GM21786 (cell line): Measurements from ENCODE around the gene CDK5RAP2.
"Not testable (repeated sequence)": the region's sequence is repeated elsewhere in the genome, so short reads cannot be mapped to it uniquely, and the experiment has no call there.

ENCODE experiments used
- ATAC-seq: cut with Tn5 transposase; IDR thresholded peaks from one replicate; pipeline ENCODE4 v1.9.1; 2021; ENCODE audit not compliant: unreplicated experiment

CDK5RAP2 gene

DNA sequence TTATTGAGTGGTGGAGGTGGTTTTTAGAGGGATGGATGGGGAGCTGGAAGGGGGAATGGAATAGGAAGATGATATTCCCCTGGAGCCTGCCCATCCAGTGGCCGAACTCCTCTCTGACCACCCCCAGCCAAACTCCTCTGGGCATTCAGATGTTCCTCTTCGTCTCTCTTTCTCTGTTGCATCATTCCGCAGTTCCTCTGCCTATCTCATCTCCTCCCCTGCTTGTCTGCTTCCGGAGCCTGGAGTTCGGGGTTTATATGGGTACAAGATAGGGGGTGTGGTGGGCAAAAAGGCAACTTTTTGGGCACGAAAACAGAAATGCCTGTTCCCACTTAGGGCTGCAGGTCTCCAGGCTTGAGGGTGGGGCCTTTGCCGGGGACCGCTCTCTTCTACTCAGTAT lies 12.2 kb upstream of the CDK5RAP2 start:
- no peak for ATAC-seq

DNA sequence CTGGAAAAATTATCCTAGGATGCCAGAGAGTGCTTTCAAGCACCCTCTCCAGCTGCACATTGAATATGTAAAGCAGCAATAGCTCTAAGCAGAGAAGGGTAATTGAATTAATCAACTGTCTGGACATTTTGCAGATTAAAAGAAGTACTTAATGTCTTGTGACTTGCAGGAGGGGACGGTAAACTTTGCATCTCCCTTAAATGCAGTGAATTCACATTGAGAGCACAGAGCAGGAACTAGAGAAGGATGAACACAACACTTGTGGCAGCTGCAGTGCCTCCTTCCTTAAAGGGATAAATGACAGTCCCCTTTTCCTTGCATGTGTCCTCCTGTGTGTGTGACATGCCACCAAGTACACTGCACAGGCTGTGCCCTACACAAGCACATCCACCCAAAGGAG lies 7.4 kb upstream of the CDK5RAP2 start:
- no peak for ATAC-seq

DNA sequence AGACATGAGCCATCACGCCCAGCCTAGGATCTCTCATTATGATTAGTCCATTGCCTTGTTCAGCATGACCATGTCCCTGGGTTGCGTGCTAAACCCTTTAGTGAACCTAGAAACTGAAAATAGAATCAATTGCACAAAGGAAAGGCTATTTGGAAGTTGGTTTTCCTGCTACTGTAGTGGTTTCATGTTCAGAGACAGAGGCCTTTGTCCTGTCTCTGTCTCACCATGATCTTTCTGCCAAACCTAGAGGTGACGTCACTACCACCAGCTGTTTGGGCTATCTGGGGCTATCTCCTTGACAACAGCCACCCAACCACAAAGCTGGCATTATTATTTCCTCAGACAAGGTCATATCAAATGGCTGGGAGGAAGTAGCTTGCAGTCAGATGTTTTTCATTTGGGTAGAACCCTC lies 4.0 kb upstream of the CDK5RAP2 start:
- peak; percentile 33 for ATAC-seq

DNA sequence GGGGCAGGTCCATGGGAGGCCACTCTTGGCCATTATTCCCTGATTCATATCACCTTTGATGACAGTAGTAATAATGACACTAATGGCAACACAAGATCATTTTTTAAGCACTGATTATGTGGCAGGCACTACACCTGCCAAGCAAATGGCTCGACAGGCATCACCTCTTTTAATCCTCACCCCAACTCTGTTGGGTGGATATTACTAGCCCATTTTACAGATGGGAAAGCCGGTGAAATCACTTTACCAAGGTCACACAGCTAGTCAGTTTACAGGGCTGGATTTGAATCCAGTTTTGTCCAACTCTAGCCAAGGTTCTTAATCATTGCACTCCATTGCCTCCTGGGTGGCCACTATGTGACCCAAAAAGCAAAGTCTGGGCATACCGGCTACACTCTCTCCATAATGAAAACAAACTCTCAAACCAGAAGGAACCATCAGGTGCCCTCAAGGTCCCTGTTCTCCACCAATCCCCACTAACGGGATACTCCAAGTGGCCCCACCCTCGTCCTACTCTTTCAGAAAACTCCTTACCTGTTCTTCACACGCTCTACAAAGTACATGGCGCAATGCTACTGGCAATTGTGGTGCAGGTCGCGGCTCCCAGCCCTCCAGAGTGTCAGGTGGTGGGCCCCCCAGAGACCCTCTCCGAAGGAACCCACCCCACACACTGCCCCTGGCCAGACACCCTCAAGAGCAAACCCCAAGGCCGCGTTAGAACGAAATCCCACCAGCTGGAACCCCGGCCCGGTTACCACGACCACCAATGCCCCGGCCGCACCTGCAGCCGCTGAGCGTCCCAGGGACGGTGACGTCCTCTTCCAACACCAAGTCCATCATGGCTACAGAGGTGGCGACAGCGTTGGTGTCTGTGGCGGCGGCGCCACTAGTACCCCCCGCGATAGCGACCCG lies 572 bp downstream of the CDK5RAP2 start:
- ATAC-seq: peak; percentile 25

DNA sequence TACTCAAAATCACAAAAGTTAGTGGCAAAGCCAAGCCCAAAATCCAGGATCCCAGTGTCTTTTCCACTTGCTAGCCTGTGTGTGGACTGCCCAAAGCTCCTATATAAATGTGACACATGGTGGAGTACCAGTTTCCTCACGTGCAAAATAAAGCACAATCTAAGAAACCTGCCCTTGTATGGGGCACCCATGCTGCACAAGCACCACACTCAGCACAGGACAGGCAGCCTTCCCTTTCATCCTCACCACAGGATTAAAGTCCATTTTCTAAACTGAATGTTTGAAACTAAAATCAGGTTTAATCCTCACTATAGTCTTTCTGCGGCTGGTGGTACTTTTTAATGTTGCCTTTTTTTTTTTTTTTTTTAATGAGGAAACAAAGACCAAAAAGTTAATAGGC lies 5.5 kb downstream of the CDK5RAP2 start:
- no peak for ATAC-seq

DNA sequence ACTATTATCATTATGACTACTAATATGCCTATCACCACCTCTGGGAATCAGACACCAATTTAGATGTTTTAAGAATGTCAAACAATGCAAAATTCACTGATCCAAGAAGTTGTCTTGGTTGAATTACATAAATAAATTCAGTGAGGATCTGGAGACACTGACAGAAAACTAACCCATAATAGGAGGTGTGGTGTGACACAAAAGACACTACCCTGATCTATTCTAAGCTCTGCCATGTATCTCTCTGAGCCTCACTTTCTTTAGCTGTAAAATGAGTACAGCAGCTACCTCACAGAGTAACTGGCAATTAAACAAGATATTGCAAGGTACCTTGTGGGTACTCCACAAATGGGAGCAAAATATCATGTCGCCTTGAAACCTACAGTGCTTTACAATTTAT lies 7.5 kb downstream of the CDK5RAP2 start:
- no peak for ATAC-seq

DNA sequence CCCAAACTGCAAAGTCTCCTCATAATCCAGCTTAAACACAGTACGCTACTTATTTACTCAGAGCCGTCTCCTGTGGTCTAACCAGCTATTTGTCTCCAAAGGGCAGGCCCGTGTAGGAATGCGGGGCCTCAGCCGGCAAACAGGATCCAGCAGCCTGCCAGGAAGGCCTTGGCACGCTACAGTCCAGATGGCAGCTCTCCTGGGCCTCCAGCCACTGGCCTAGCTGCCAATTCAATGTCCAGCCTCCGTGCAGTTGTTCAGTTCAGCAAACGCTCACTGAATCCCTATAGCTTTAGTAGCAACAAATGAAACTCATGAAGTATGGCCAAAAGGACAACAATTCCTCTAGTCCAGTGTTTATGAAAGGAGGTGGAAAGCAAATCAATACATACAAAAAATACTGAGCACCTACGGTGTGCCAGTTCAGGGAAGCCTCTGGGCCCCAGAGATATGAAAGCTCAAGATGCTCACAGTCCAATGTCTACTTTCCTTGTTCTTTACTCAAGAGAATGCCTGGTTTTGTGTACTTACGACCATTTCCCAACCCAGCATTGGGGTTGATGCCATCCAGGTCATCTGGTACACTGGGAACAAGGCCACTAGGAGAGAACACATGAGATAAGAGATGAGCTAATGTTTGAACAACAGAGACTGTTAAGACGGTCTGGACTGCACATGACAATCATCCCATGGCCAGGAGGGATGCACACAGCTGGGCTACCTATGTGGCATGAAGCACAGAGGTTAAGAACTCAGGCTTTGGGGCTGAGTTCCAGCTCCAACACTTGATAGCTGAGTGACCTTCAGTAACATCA lies 8.3 kb downstream of the CDK5RAP2 start:
- no peak for ATAC-seq

DNA sequence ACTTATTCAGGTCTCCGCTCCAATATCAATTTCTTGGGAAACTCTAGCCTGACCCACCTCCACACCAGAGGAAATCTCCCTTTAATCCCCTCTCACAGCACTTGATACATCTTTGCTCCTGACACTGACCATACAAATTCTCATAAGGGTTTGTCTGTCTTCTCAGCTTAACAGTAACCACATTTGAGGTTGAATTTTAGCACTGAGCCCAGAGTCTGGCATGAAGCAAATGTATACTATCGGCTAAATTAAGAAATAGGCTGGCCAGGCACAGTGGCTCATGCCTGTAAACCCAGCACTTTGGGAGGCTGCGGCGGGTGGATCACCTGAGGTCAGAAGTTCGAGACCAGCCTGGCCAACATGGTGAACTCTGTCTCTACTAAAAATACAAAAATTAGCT lies 9.7 kb downstream of the CDK5RAP2 start:
- ATAC-seq: no peak

DNA sequence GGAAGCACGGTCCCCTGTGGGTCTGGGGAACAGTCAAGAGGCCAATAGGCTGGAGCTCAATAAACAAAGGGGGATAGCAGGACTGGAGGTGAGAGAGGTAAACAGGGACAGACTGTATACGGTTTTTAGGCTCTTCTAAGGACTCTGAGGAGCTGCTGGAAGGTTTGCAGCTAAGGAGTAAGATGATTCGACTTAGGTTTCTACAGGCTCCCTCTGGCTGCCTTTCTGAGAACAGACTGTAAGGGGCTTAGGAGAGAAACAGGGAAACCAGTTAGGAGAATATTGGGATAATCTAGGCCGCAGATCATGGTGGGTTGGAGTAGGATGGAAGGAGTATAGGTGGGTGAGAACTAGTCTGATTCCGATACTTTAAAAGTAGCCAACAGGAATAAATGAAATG lies 10.4 kb downstream of the CDK5RAP2 start:
- no peak for ATAC-seq

DNA sequence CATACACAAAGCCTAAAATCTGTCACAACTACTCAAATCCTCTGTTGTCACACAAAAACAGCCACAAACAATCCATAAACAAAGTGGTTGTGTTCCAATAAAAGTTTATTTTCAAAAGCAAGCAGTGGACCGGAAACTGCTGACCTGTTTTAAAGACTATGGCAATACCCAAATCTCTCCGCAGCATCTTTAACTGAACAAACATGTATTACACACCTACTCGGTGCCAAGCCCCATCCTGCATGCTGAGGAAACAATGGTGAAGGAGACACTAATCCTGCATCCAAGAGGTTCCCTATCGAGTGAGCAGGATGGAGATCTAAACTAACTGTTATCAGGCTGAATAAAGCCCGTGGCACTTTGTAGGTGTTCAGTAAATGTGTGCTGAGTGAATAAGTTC lies 11.2 kb downstream of the CDK5RAP2 start:
- ATAC-seq: no peak

DNA sequence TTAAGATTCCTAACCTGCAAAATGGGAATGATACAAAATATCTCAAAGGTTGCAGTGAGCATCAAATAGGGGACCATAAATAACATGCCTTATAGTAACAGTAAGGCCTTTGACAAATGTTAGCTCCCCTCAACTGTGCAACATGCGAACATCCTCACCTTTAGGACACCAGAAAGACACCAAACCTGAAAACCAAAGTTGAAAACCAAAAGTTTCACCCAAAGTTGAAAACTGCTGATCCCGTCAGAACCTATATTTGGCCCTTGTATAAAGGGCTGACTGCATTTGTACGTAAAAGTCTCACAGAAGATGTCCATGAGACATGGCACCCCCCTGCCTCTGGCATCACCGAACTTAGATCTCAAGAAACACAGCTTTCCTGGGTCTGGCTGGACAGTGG lies 12.1 kb downstream of the CDK5RAP2 start:
- no peak for ATAC-seq

DNA sequence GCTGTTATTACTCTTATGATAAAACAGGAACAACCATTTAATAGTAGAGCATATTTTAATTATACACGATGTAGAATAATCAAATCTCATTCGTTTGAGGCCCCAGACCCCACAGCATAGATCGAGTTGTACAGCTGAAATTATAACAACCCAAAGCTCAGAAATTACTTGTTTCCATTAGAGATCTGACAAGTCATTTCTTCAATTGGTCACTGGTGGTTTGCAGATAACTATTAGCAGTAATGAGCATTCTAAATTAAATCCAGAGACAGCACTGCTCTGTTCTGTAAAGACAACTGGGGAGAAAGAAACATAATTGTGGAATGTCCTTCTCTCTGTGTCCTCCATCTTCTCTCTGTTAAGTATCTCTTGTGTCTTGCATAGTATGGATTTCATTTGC lies 12.9 kb downstream of the CDK5RAP2 start:
- ATAC-seq: no peak

DNA sequence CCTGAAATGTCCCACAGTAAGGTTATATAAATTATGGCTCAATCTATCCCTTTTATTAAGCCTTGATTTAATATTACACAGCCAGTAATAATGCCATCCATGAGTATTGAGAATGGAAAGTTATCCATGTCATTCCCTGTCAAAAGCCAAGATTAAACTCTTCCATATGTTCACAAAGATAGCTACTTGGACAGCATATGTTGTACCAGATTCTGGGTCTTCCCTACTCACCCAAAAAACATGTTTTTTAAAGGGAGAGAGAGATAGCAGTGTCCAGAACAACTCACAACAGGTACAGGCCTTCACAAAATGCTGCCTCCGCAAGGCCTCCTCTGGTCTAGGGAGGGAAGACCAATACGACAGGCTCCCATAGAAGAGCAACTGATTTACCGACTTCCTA lies 15.4 kb downstream of the CDK5RAP2 start:
- ATAC-seq: no peak

DNA sequence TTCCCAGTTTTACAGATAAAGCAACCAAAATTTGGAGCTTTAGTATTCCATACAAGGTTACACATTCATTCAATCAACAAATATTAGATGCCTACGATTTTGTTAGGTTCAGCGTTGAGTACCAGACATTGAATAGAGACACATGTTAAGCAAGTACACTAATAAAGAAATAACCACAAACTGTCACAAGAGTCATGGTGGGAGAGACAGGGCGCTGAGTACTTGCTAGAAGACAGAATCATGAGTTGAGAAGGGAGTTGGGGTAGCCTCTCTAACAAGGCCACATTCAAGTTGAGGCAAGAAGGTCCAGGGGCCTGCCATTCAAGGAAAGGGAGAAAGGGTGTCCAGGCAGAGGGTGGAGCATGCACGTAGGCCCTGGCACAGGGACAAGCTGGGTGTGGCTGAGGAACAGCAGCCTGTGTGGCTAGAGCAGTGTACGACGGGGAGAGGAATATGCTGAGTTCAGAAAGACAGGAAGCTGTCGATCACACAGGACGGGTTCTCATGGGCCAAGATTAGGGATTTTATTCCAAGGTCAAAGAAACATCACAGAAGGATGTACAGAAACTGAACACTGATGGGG lies 17.0 kb downstream of the CDK5RAP2 start:
- no peak for ATAC-seq

DNA sequence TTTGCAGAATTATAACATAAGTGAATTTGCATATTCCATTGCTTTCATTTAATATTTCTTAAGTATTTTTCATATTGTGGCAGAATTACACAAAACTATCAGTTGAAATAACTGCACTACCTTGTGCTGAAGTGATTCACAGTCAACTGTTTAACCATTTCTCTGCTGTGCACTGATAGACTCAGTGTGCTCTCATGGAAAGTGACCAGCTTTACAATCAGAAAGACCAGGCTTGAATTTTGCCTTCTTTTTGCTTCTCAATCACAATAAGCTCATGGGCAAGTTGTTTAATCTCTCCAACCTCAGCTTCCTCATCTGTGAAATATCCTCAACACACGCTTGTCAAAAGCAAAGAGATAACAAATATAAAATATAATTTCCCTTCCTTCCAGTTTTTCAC lies 18.3 kb downstream of the CDK5RAP2 start:
- no peak for ATAC-seq

DNA sequence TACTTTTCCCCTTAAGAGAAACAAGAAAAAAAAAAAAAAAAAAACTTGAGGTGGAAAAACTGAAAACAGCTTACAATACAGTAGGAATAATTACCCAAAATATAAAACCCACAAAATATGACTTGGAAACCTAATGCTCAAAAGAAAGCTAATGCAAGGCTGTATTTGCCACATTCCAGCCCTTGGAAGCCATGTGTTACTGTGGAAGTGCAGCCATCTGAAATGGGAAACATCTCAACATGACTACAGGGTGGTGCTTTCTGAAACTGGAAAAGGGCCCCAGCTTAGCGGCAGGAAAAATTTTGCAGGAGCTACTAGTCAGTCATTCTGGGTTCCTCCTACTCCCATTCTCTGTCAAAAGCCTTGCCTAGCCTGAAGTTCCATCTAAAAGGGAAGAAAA lies 20.4 kb downstream of the CDK5RAP2 start:
- no peak for ATAC-seq

DNA sequence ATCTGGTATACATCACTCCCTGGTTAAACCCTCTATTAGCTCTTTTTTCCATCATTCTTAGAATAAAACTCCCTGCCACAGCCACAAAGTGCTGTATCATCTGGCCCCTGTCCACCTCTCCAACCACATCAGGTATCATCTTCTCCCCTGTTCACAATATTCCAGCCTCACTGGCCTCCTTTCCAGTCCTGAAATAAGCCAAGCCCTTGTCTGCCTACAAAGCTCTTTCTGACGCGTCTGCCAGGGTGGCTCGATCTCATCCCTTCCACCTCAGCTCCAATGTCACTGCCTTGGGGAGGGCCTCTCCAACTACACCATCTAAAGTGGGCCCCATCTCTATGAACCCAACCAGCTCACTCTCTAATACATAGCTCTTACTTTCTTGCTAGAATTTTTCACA lies 21.5 kb downstream of the CDK5RAP2 start:
- no peak for ATAC-seq

DNA sequence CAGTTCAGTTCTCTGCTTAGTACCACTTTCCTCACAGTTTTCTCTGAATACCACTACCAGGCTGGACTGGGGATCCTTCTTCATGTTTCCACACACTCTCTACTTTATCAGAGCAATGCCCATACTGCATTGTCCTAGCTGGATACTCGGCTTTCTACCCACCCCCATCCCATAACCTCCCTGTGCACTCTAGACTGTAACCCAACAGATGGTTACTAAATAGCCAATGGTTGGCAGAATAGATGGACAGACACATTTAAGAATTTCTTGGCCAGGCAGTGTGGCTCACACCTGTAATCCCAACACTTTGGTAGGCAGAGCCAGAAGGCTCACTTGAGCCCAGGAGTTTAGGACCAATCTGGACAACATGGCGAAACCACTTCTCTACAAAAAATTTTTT lies 22.8 kb downstream of the CDK5RAP2 start:
- no peak for ATAC-seq

DNA sequence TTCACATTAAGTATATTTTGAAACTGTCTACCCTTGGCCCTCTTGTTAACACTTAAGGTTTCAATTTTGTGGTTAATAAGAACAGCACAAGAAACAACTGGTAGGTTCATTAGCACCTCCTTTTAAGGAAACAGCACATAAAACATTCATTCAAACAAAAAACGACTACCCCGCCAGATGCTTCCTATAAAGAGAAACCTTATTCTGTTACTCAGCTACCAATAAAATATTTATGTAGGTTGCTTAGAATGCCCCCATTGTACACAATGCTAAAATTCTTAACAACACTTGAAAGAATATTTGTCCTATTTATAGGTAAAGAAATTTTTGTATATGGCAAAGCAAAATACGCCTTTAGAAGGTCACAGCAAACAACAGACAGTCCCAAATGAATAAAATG lies 23.2 kb downstream of the CDK5RAP2 start:
- ATAC-seq: no peak

DNA sequence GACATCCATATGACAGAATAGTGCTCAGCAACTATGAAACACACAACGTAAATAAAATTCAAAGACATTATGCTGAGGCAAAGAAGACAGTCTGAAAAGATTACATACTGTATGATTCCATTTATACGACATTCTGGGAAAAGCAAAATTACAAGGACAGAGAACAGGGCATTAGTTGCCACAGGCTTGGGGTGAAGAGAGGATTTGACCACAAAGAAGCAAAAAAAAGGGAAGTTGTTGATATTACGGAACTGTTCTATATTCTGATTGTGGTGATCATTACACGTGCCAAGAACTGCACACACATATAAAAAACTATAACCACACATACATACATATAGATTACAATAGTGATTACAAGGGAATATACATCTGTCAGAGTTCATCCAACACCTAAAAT lies 24.1 kb downstream of the CDK5RAP2 start:
- ATAC-seq: no peak

DNA sequence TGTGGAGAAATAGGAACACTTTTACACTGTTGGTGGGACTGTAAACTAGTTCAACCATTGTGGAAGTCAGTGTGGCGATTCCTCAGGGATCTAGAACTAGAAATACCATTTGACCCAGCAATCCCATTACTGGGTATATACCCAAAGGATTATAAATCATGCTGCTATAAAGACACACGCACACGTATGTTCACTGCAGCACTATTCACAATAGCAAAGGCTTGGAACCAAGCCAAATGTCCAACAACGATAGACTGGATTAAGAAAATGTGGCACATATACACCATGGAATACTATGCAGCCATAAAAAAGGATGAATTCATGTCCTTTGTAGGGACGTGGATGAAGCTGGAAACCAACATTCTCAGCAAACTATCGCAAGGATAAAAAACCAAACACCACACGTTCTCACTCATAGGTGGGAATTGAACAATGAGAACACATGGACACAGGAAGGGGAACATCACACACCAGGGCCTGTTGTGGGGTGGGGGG lies 27.7 kb downstream of the CDK5RAP2 start:
- ATAC-seq: not testable (repeated sequence)
